K562 (cell line): Measurements from ENCODE around the gene RFNG. TPM values are rescaled to one million over a fixed set of nuclear protein-coding genes. Genes with fewer than 3 reads are reported as not detected.

Source experiments
- ATAC-seq: fragments of 200-7000 bp; cut with Tn5 transposase; 3 replicates; pipeline ENCODE4 v1.9.1; 2020; ENCODE audit warnings: moderate library complexity
- BruUV-seq: library from RNA; stranded (reverse); fragments of 400-500 nt; replicated peaks from 2 replicates; lab custom pipeline; 2021; lab: Mats Ljungman, UMichigan
- CTCF ChIA-PET: fragments of 300-600 bp; formaldehyde crosslinking; extraction: SDS; loops from one replicate; lab custom pipeline; 2021; ENCODE audit warnings: low intra/inter-chr PET ratio; lab: Yijun Ruan, JAX
- POLR2A ChIA-PET: fragments of 300-600, 350-650 bp; sonication (Branson Sonifier 250); formaldehyde crosslinking; extraction: SDS; loops from one replicate; lab custom pipeline; 2021; ENCODE audit warnings: antibody characterized with exemption, inconsistent platforms; lab: Yijun Ruan, JAX
- DNase-seq, 4 experiments: peaks; one replicate each; pipeline versions ENCODE4 v3.0.0 to v3.0.0-alpha.2; 2011 to 2018; ENCODE audit warnings: low spot score in 3 of 4, mixed read lengths in 3 of 4; ENCODE audit errors: extremely low read depth in 1 of 4
- FAIRE-seq: peaks from 2 replicates; lab custom pipeline; 2011; peaks lifted over from hg19 to GRCh38; lab: Jason Lieb, UNC
- H2AFZ ChIP-seq: 2 replicates; pipeline ENCODE4 v1.6.0; 2011; ENCODE audit warnings: low read depth, low read length, control low read depth, inconsistent platforms
- H3K27ac ChIP-seq: fragments of 200-600 bp; 3 replicates; pipeline ENCODE4 v1.8.0; 2011; ENCODE audit warnings: low read depth, mild to moderate bottlenecking, control low read depth, inconsistent platforms, low read length, moderate library complexity, mixed read lengths; ENCODE audit errors: extremely low read depth
- H3K27me3 ChIP-seq, 2 experiments: fragments of 300-600 bp in 1 of 2; 2 replicates in 1 of 2; 3 replicates in 1 of 2; pipeline versions ENCODE4 v1.6.0 to v1.8.0; 2011; ENCODE audit warnings: inconsistent platforms in 2 of 2, low read length in 2 of 2, mild to moderate bottlenecking in 1 of 2, mixed read lengths in 1 of 2, moderate library complexity in 1 of 2; ENCODE audit not compliant: control insufficient read depth in 2 of 2, insufficient read depth in 2 of 2
- H3K36me3 ChIP-seq: fragments of 300-600 bp; 3 replicates; pipeline ENCODE4 v1.8.0; 2011; ENCODE audit warnings: mild to moderate bottlenecking, low read length, inconsistent platforms; ENCODE audit not compliant: control insufficient read depth, insufficient read depth
- H3K4me1 ChIP-seq, 2 experiments: fragments of 200-600 bp in 1 of 2; replicated peaks in 1 of 2; 2 replicates in 1 of 2; 3 replicates in 1 of 2; pipeline versions ENCODE4 v1.5.1 to v1.8.0; 2011; ENCODE audit warnings: inconsistent platforms in 2 of 2, low read length in 2 of 2, mild to moderate bottlenecking in 1 of 2, mixed read lengths in 1 of 2, moderate library complexity in 1 of 2; ENCODE audit not compliant: control insufficient read depth in 2 of 2, insufficient read depth in 2 of 2
- H3K4me2 ChIP-seq: 2 replicates; pipeline ENCODE4 v1.6.1; 2011; ENCODE audit warnings: low read length, control low read depth, inconsistent platforms, mixed read lengths; ENCODE audit not compliant: insufficient read depth
- H3K4me3 ChIP-seq: fragments of 200-600 bp; sonication (generic), shearing (Covaris generic); 2 replicates; pipeline ENCODE4 v1.5.1; 2016; ENCODE audit warnings: control low read depth, inconsistent platforms
- H3K79me2 ChIP-seq: fragments of 200-600 bp; 3 replicates; pipeline ENCODE4 v1.8.0; 2011; ENCODE audit warnings: low read length, inconsistent platforms; ENCODE audit not compliant: control insufficient read depth, insufficient read depth
- H3K9ac ChIP-seq, 2 experiments: 2 replicates each; pipeline versions ENCODE4 v1.6.0 to v1.6.1; 2011; ENCODE audit warnings: low read depth in 2 of 2, low read length in 2 of 2, control low read depth in 1 of 2, inconsistent platforms in 1 of 2, mild to moderate bottlenecking in 1 of 2, mixed read lengths in 1 of 2; ENCODE audit not compliant: insufficient read depth in 1 of 2
- H3K9me1 ChIP-seq: one replicate; pipeline ENCODE4 v1.6.0; 2011; ENCODE audit warnings: inconsistent platforms, mild to moderate bottlenecking, low read length, moderate library complexity; ENCODE audit not compliant: control insufficient read depth, insufficient read depth
- H3K9me3 ChIP-seq: replicated peaks from 2 replicates; pipeline ENCODE4 v1.5.1; 2011; ENCODE audit warnings: low read depth, low read length, inconsistent platforms; ENCODE audit not compliant: control insufficient read depth, insufficient read depth
- H4K20me1 ChIP-seq: replicated peaks from 2 replicates; pipeline ENCODE4 v1.6.1; 2011; ENCODE audit warnings: low read length, inconsistent platforms, mixed read lengths; ENCODE audit not compliant: control insufficient read depth, insufficient read depth
- BCOR ChIP-seq: fragments of 450-650 bp; IDR thresholded peaks from 2 replicates; pipeline ENCODE4 v1.6.1; 2016
- JUND ChIP-seq, 2 experiments: IDR thresholded peaks; 2 replicates in 1 of 2; 3 replicates in 1 of 2; pipeline ENCODE4 v1.6.1; 2011; ENCODE audit warnings: borderline replicate concordance in 2 of 2, low read depth in 2 of 2, low read length in 2 of 2, improper control_type of control experiment in 1 of 2, missing biosample characterization in 1 of 2, missing genetic modification characterization in 1 of 2, missing genetic modification reagents in 1 of 2
- KLF16 ChIP-seq: IDR thresholded peaks from 2 replicates; pipeline ENCODE4 v1.6.1; 2016; ENCODE audit warnings: antibody characterized with exemption
- PHB ChIP-seq: fragments of 250-450 bp; sonication (Bioruptor Pico); IDR thresholded peaks from 2 replicates; pipeline ENCODE4 v1.5.0; 2021
- PTTG1 ChIP-seq: fragments of 450-650 bp; IDR thresholded peaks from 2 replicates; pipeline ENCODE4 v1.6.1; 2016; ENCODE audit warnings: low read depth, mild to moderate bottlenecking, missing genetic modification characterization, missing compliant biosample characterization
- TBL1XR1 ChIP-seq, 2 experiments: IDR thresholded peaks; 2 replicates each; pipeline ENCODE4 v1.6.1; 2012; ENCODE audit warnings: improper control_type of control experiment in 2 of 2, low read length in 2 of 2, mild to moderate bottlenecking in 1 of 2
- THAP7 ChIP-seq: fragments of 250-450 bp; sonication (Bioruptor Pico); IDR thresholded peaks from 2 replicates; pipeline ENCODE4 v1.5.0; 2021
- YBX1 ChIP-seq: fragments of 450-650 bp; IDR thresholded peaks from 2 replicates; pipeline ENCODE4 v1.7.1; 2016; ENCODE audit warnings: mild to moderate bottlenecking
- ZFP1 ChIP-seq: fragments of 450-650 bp; formaldehyde crosslinking; IDR thresholded peaks from 2 replicates; pipeline ENCODE4 v1.4.0; 2020; ENCODE audit warnings: mild to moderate bottlenecking, mixed read lengths
- ZNF384 ChIP-seq: IDR thresholded peaks from 2 replicates; pipeline ENCODE4 v1.6.1; 2012; ENCODE audit warnings: low read depth, low read length, improper control_type of control experiment
- ZNF589 ChIP-seq: fragments of 200-800 bp; sonication (Bioruptor generic); IDR thresholded peaks from 2 replicates; pipeline ENCODE4 v1.6.1; 2016; ENCODE audit warnings: low read depth, missing genetic modification characterization, missing compliant biosample characterization
- ZNF780A ChIP-seq: fragments of 250-450 bp; sonication (Bioruptor Pico); IDR thresholded peaks from 2 replicates; pipeline ENCODE4 v1.5.0; 2021; ENCODE audit warnings: mild to moderate bottlenecking
- WGBS: fragments of 100-300 bp; shearing (Covaris generic); methylation state at CpG from one replicate; pipeline ENCODE4 v1.1.6; 2016; ENCODE audit warnings: low coverage, mixed read lengths; ENCODE audit not compliant: insufficient coverage; ENCODE audit errors: missing lambda C conversion rate; 5-methylcytosine and 5-hydroxymethylcytosine counted together
- in situ Hi-C: fragments of 300-500 bp; cut with MboI; formaldehyde crosslinking; loops from 4 replicates; pipeline ENCODE4 v1.15.0; 2018; ENCODE audit warnings: inconsistent platforms, mixed read lengths
- intact Hi-C: fragments of 100-400 bp; cut with micrococcal nuclease; formaldehyde crosslinking; loops from 2 replicates; pipeline ENCODE4 v1.14.2; 2022
- polyA plus RNA-seq, 8 experiments: library from polyadenylated mRNA; depleted of rRNA in 4 of 8; stranded (reverse) in 5 of 8; unstranded in 3 of 8; fragments of >200 nt; fragmentation: Nextera tagmentation in 2 of 8; fragmentation: Illumina TruSeq in 1 of 8; extraction: Ambion mirVana in 2 of 8; extraction: Trizol in 1 of 8; gene quantifications; 2 replicates each; pipeline versions ENCODE4 v1.2.1 to v1.2.3, GENCODE V29; 2011 to 2014; ENCODE audit warnings: inconsistent platforms in 1 of 8, missing spikeins in 1 of 8
- total RNA-seq, 7 experiments: library from RNA; depleted of rRNA in 6 of 7; stranded (reverse); fragments of >200 nt in 6 of 7; fragmentation: Illumina TruSeq in 2 of 7; extraction: Trizol in 2 of 7; gene quantifications; 2 replicates each; pipeline versions ENCODE4 v1.2.1 to v1.2.3, GENCODE V29; 2011 to 2021; ENCODE audit warnings: low replicate concordance in 1 of 7
- TF ChIP-seq, protein P1 (sequence below): fragments of 250-450 bp; sonication (Bioruptor Pico); IDR thresholded peaks from 2 replicates; pipeline ENCODE4 v1.5.0; 2021; ENCODE audit warnings: mild to moderate bottlenecking, borderline replicate concordance

RFNG gene
- total and polyA plus RNA-seq, 9 of the 15 experiments (the other 6 are each of a cell fraction or from before 2014, with no cell fraction given), result 0.32 to 32.8 (median 9.5) TPM

DNA sequence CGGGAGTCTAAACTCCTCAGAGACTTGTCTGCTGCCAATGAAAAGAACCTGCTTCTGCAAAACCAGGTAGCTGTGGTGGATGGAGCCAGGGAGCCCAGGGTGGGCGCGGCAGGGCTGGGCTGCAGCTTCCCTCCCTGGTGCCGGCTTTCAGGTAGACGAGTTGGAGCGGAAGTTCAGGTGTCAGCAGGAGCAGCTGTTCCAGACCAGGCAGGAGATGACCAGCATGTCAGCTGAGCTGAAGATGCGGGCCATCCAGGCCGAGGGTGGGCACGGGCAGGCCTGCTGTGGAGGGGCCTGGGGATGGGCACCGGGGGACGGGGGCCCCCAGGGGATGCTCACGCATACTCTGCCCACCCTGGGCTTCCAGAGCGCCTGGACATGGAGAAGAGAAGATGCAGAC, 23.4 kb downstream of the RFNG start (continued):
- TF ChIP-seq, protein P1, sequence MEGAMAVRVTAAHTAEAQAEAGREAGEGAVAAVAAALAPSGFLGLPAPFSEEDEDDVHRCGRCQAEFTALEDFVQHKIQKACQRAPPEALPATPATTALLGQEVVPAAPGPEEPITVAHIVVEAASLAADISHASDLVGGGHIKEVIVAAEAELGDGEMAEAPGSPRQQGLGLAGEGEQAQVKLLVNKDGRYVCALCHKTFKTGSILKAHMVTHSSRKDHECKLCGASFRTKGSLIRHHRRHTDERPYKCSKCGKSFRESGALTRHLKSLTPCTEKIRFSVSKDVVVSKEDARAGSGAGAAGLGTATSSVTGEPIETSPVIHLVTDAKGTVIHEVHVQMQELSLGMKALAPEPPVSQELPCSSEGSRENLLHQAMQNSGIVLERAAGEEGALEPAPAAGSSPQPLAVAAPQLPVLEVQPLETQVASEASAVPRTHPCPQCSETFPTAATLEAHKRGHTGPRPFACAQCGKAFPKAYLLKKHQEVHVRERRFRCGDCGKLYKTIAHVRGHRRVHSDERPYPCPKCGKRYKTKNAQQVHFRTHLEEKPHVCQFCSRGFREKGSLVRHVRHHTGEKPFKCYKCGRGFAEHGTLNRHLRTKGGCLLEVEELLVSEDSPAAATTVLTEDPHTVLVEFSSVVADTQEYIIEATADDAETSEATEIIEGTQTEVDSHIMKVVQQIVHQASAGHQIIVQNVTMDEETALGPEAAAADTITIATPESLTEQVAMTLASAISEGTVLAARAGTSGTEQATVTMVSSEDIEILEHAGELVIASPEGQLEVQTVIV (CRISPR knock-in tag), result no peak
- TF ChIP-seq ZNF589 (CRISPR knock-in tag) (no peak), THAP7 (no peak), TBL1XR1 (IDR thresholded peaks at IDR 0.05; ENCODE audit: low read length in 2 of 2) (no peak)

- 79% methylated on average over 13 of the region's 25 CpGs for WGBS
- CTCF ChIA-PET, result no interaction called here
Observed at GRCh38 chr17:82025401-82026107, 26.1 kb downstream of the RFNG start.

More at GRCh38 chr17:82025401-82026107, 26.1 kb downstream of the RFNG start:
- Histone ChIP-seq H3K4me3 (no peak overlapping the region), H3K27me3 (no peaks in the 10 kb centered on the region), H3K79me2 (peaks cover 30% of the 10 kb centered on the region), H4K20me1 (peaks cover 11% of the 10 kb centered on the region), H3K36me3 (peaks cover 8% of the 10 kb centered on the region; the same call in 1 of the 3 replicates), H3K9me3 (no peaks in the 10 kb centered on the region), H3K4me2 (no peak overlapping the region), H3K9me1 (no peaks in the 10 kb centered on the region), H3K4me1 (peaks cover 9 to 88% of the 10 kb centered on the region in 2 experiments), H3K27ac (no peak overlapping the region), H3K9ac (peak overlapping the region in 1 of 2 experiments; percentile 97; a peak in 2 of 4 replicates), H2AFZ (no peak overlapping the region)
- POLR2A ChIA-PET, result no interaction called here
- DNase-seq (no peak), ATAC-seq (no peak), FAIRE-seq (no peak)
- in situ Hi-C loops (no loop called here), intact Hi-C loops (no loop called here)
- no TSS peak for BruUV-seq
- TF ChIP-seq YBX1 (no peak), JUND (IDR thresholded peaks at IDR 0.05; ENCODE audit: borderline replicate concordance, low read depth, low read length) (no peak), JUND (tag; IDR thresholded peaks at IDR 0.05; ENCODE audit: borderline replicate concordance, low read depth, low read length) (no peak), ZNF780A (CRISPR knock-in tag) (no peak), PHB (CRISPR knock-in tag) (no peak), ZNF384 (no peak), ZFP1 (CRISPR knock-in tag) (no peak), PTTG1 (tag) (no peak), KLF16 (no peak), BCOR (no peak)
